Measurements from ENCODE around the gene TARS3. TPM values are rescaled to one million over a fixed set of nuclear protein-coding genes. Genes with fewer than 3 reads are reported as not detected.

Gene TARS3
- total RNA-seq, 1 donor: 8.7 TPM

DNA sequence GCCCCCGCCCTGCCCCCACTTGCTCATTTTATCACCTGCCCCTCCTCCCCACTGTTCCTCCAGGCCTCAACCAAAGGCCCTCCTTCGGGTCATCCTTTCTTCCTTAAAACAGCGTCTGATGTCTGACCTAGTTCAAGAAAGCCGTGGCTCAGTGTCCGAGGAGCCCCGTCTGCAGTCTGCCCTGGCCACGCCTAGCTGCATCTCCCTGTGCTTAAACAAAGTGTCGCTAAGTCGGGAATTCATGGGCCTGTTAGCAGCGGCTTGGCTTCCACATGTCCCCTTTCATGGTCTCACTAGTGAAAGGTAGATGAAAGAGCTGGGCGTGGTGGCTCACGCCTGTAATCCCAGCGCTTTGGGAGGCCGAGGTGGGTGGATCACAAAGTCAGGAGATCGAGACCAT lies 113.3 kb downstream of the TARS3 start:
- H3K79me2 ChIP-seq (ENCODE audit: insufficient read depth, low read length): no peaks in the 10 kb centered on the region
- H3K4me3 ChIP-seq (ENCODE audit: insufficient read depth, low read length): no peak overlapping the region
- no peak overlapping the region for H3K27ac ChIP-seq (ENCODE audit: low read depth, low read length)
- H3K27me3 ChIP-seq (ENCODE audit: insufficient read depth, low read length): no peaks in the 10 kb centered on the region
- H3K4me1 ChIP-seq (ENCODE audit: insufficient read depth, low read length): peaks cover 3% of the 10 kb centered on the region
- H4K20me1 ChIP-seq (ENCODE audit: insufficient read depth, low read length): no peaks in the 10 kb centered on the region
- peak; percentile 63 for DNase-seq (ENCODE audit: insufficient read length, low spot score, missing footprints)
- no peaks in the 10 kb centered on the region for H3K36me3 ChIP-seq (ENCODE audit: insufficient read depth, low read length)
- TF ChIP-seq, protein P1, sequence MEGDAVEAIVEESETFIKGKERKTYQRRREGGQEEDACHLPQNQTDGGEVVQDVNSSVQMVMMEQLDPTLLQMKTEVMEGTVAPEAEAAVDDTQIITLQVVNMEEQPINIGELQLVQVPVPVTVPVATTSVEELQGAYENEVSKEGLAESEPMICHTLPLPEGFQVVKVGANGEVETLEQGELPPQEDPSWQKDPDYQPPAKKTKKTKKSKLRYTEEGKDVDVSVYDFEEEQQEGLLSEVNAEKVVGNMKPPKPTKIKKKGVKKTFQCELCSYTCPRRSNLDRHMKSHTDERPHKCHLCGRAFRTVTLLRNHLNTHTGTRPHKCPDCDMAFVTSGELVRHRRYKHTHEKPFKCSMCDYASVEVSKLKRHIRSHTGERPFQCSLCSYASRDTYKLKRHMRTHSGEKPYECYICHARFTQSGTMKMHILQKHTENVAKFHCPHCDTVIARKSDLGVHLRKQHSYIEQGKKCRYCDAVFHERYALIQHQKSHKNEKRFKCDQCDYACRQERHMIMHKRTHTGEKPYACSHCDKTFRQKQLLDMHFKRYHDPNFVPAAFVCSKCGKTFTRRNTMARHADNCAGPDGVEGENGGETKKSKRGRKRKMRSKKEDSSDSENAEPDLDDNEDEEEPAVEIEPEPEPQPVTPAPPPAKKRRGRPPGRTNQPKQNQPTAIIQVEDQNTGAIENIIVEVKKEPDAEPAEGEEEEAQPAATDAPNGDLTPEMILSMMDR (IDR thresholded peaks at IDR 0.05; ENCODE audit: extremely low read depth, low read depth, low read length): no peak
- no peak overlapping the region for H3K4me2 ChIP-seq (ENCODE audit: insufficient read depth, low read length)
- no peaks in the 10 kb centered on the region for H3K9me3 ChIP-seq (ENCODE audit: low read depth, low read length)
- H2AFZ ChIP-seq (ENCODE audit: low read length): no peak overlapping the region

DNA sequence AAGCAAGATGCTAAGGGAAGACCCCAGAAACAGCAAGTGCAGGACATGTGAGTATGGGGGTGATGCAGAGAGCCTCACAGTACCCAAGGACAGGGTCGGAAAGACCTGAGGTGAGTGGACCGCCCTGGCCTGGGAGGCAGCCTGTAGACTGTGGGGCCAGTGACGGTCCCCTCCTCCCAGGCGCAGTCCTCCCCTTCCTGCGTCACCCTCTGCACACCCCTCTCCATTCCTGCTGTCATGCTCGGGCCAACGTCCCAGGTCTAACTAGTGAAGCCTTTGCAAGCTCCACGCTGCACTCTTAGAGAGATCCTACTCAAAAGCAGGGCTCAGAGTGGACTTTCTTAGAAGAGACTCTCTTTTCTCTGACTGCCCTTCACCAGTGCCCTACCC lies 113.7 kb downstream of the TARS3 start:
- DNase-seq (ENCODE audit: insufficient read length, low spot score, missing footprints): peak; percentile 61
- no peak overlapping the region for H3K4me2 ChIP-seq (ENCODE audit: insufficient read depth, low read length)
- no peaks in the 10 kb centered on the region for H3K9me3 ChIP-seq (ENCODE audit: low read depth, low read length)
- H2AFZ ChIP-seq (ENCODE audit: low read length): no peak overlapping the region
- no peaks in the 10 kb centered on the region for H3K27me3 ChIP-seq (ENCODE audit: insufficient read depth, low read length)
- no peaks in the 10 kb centered on the region for H3K4me1 ChIP-seq (ENCODE audit: insufficient read depth, low read length)
- no peaks in the 10 kb centered on the region for H4K20me1 ChIP-seq (ENCODE audit: insufficient read depth, low read length)
- no peak overlapping the region for H3K4me3 ChIP-seq (ENCODE audit: insufficient read depth, low read length)
- TF ChIP-seq, protein P1 (IDR thresholded peaks at IDR 0.05; ENCODE audit: extremely low read depth, low read depth, low read length): no peak
- no peaks in the 10 kb centered on the region for H3K36me3 ChIP-seq (ENCODE audit: insufficient read depth, low read length)
- no peaks in the 10 kb centered on the region for H3K79me2 ChIP-seq (ENCODE audit: insufficient read depth, low read length)
- H3K27ac ChIP-seq (ENCODE audit: low read depth, low read length): no peak overlapping the region

DNA sequence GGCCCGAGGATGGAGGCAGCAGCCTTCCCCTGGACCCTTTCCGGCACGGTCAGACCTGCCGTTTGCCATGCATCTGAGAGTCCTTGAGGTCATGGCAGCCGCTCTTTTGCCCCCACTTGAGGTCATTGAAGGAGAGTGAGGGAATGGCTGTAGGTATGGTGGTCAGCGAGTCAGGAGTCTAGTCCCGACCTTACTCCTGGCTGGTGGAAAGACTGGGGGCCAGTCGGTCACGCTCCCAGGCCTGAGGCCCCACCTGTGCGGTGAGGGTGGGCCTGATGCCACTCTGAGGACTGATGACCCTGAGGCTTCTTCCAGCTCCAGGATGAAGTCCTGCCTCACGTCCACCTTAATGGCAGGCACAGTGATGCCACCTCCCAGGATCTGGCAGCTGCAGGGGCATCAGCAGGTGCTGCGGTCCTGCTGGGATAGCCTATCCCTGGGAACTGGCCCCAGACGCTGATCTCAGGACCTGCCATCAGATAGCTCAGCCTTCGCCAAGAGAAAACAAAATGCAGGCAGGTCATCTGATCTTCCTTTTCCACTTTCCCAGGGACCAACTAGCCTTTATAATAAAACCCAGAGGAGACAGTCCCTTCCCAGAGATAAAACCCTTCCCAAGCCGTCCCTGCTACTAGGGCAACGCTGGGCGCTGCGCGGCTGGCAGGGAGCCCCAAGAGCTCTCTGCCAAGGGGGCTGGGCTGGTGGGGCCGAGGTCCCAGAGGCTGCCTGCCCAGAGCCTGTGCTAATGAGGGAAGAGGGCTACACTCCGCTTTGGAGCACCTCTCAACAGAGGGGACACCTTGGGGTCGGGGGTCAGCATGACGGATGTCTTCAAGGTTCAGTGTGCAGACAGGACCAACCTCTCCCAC lies 114.3 kb downstream of the TARS3 start:
- no peak overlapping the region for H3K4me2 ChIP-seq (ENCODE audit: insufficient read depth, low read length)
- H2AFZ ChIP-seq (ENCODE audit: low read length): no peak overlapping the region
- H4K20me1 ChIP-seq (ENCODE audit: insufficient read depth, low read length): no peaks in the 10 kb centered on the region
- TF ChIP-seq, protein P1 (IDR thresholded peaks at IDR 0.05; ENCODE audit: extremely low read depth, low read depth, low read length): no peak
- no peaks in the 10 kb centered on the region for H3K79me2 ChIP-seq (ENCODE audit: insufficient read depth, low read length)
- no peak overlapping the region for H3K4me3 ChIP-seq (ENCODE audit: insufficient read depth, low read length)
- no peaks in the 10 kb centered on the region for H3K9me3 ChIP-seq (ENCODE audit: low read depth, low read length)
- H3K27ac ChIP-seq (ENCODE audit: low read depth, low read length): no peak overlapping the region
- no peaks in the 10 kb centered on the region for H3K4me1 ChIP-seq (ENCODE audit: insufficient read depth, low read length)
- no peaks in the 10 kb centered on the region for H3K27me3 ChIP-seq (ENCODE audit: insufficient read depth, low read length)
- peak; percentile 45 for DNase-seq (ENCODE audit: insufficient read length, low spot score, missing footprints)
- H3K36me3 ChIP-seq (ENCODE audit: insufficient read depth, low read length): no peaks in the 10 kb centered on the region

DNA sequence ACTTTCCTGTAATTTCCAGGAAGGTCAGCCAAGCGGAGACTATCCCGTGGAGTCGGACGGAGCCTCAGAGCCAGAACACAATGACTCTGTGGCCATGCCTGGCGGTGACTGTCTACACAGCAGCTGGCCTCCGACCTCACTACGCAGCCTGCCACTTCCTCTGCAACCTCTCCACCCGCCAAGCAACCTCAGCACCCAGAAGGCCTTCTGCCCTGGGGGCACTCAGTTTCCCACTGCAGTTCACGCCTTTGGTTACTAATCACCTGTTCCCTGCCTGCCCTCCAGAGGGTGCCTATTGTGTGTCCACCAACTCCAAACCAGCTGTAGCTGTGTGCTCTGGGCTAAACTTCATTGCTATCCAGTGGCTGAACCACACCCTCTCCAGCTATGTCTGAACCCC lies 116.1 kb downstream of the TARS3 start:
- Histone ChIP-seq H3K27ac (ENCODE audit: low read depth, low read length) (no peak overlapping the region), H3K4me3 (ENCODE audit: insufficient read depth, low read length) (no peak overlapping the region), H3K4me2 (ENCODE audit: insufficient read depth, low read length) (no peak overlapping the region), H3K4me1 (ENCODE audit: insufficient read depth, low read length) (no peaks in the 10 kb centered on the region), H3K27me3 (ENCODE audit: insufficient read depth, low read length) (no peaks in the 10 kb centered on the region), H3K36me3 (ENCODE audit: insufficient read depth, low read length) (no peaks in the 10 kb centered on the region), H4K20me1 (ENCODE audit: insufficient read depth, low read length) (no peaks in the 10 kb centered on the region), H3K9me3 (ENCODE audit: low read depth, low read length) (no peaks in the 10 kb centered on the region), H3K79me2 (ENCODE audit: insufficient read depth, low read length) (no peaks in the 10 kb centered on the region), H2AFZ (ENCODE audit: low read length) (no peak overlapping the region)
- TF ChIP-seq, protein P1 (IDR thresholded peaks at IDR 0.05; ENCODE audit: extremely low read depth, low read depth, low read length): no peak
- DNase-seq (ENCODE audit: insufficient read length, low spot score, missing footprints): no peak
